GM12864 (cell line): ENCODE measurements around the gene TMEFF2.

ENCODE experiments used
- DNase-seq: peaks from one replicate; pipeline ENCODE4 v3.0.0-alpha.2; 2011; ENCODE audit warnings: low read depth
- H3K4me3 ChIP-seq: 2 replicates; pipeline ENCODE4 v1.5.1; 2011; ENCODE audit warnings: mild to moderate bottlenecking, low read depth, low read length, control low read depth
- TF ChIP-seq, protein P1 (sequence below): IDR thresholded peaks from 2 replicates; pipeline ENCODE4 v1.5.1; 2011; ENCODE audit warnings: low read depth, mild to moderate bottlenecking, moderate library complexity, low read length, control low read depth, inconsistent platforms; ENCODE audit errors: missing control alignments

Gene TMEFF2

DNA sequence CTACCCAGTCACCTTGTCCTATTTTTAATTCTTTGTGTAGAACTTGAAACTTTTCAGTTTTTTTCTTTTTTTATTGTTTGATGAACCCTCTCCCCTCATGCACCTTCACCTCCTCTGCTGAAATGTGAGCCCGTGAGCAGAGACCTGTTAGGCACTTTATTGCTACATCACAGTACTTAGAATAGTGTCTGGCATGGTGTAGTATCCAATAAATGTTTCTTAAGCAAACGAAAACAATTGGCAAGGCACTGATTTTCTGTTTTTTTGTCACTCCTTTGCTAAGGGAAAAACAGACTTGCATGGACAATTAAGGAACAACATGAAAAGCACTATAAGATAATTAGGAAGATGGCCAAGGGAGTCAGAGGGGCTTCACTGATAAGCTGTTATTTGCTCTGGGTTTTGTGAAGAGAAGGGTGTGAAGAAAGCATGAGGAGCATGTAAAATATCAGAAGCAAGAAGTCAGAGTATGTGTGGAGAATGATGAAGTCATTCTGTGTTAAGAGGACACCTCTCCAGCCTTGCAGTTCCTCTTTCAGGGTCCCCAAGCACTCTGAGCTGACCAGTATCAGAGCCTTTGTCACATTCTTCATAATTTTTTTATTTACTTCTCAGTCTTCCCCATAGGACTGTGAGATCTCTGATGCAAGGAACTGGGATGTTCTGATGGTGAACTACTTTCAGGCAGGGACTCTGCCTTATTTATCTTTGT, 248.1 kb downstream of the TMEFF2 start:
- no peak overlapping the region for H3K4me3 ChIP-seq
- TF ChIP-seq, protein P1, sequence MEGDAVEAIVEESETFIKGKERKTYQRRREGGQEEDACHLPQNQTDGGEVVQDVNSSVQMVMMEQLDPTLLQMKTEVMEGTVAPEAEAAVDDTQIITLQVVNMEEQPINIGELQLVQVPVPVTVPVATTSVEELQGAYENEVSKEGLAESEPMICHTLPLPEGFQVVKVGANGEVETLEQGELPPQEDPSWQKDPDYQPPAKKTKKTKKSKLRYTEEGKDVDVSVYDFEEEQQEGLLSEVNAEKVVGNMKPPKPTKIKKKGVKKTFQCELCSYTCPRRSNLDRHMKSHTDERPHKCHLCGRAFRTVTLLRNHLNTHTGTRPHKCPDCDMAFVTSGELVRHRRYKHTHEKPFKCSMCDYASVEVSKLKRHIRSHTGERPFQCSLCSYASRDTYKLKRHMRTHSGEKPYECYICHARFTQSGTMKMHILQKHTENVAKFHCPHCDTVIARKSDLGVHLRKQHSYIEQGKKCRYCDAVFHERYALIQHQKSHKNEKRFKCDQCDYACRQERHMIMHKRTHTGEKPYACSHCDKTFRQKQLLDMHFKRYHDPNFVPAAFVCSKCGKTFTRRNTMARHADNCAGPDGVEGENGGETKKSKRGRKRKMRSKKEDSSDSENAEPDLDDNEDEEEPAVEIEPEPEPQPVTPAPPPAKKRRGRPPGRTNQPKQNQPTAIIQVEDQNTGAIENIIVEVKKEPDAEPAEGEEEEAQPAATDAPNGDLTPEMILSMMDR = no peak
- DNase-seq = no peak

DNA sequence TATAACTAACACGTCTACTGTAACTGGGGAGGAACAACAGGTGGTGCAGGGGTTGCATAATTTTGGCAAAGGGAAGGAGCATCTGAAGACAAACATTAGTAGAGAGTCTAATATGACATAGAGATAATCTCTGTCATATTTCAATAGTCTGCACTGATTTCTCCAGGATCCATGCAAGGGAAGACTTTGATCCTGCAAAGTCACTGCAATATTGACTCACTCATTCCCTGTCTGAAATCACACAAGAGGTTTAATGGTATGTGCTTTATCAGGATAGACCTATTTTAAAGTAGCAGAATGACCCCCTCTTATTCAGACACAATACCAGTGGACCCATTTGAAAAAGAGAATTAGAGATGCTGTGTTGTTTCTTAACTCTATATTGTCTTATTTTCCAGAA, 249.1 kb downstream of the TMEFF2 start:
- no peak overlapping the region for H3K4me3 ChIP-seq
- TF ChIP-seq, protein P1 = no peak
- DNase-seq = no peak

DNA sequence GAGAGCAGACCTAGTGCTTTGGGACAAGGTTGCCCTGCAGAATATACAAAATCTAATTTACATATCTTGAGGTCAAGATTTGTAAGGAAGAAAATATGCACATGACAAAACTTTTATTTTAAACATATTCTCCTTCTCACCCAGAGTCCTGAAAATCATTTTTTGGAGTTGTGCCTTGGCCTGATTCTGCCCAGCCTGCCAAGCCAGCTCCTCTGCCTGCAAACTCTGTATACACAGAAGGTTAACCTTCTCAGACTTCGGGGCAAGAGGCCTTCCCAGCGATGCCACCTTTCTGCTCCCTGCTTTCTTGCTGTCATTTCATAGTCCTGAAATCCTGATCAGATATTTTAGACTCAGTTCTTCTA, 252.0 kb downstream of the TMEFF2 start:
- H3K4me3 ChIP-seq = no peak overlapping the region
- DNase-seq = no peak
- TF ChIP-seq, protein P1 = no peak

DNA sequence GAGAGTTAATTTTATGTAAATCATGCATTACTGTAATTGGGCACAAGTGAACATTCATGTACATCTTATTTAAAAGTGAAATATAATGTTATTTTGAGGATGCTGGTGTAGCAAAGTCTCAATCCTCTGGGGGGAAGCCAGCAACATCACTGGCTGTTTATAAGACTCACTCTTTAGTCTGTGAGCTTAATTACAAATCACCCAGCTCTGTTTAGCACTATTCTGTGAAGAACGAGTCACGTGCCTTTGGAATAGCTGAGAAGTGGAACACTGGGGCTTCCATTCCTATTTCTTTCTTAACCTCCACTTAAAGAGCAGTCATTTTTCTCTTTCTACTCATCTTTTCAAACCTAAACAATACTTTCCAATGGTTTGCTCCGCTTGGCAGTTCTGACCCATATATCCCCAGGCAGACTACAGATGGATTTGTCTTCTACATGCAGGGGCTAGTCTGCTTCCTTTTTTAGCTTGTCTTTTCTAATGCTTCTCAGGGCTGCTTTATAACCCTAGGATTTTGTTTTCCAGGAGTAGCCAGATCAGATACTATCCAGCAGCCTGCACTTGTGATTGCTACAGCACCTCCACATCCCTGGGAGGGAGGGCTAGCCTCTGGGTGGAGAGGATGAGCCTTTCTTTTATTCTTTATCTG, 252.5 kb downstream of the TMEFF2 start:
- no peak for DNase-seq
- H3K4me3 ChIP-seq = no peak overlapping the region
- TF ChIP-seq, protein P1 = no peak

DNA sequence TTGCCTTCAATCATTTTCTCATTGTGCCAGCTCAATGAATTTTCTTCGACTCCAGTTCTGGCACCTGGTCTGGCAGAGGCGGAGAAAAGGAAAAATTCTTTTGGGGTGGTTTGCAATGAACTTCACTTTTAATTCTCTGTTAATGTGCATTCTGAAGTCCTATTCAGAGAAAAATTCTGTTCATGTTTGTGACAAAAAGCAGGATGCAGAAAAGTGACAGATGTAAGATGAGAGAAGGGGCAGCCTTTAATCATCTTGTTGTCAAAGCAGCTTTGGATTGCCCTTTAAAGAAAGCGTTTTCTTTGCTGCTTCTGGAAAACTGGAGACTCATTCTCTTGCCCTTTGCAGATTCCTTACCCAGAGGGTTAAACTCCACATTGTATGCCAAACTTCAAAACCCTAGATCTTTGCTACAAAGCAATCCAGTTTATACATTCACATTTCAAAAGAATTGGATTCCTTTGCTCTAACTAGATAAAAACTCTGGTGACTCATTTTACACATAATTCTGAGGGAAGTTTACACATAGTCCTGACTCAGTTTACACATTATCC, 253.3 kb downstream of the TMEFF2 start:
- H3K4me3 ChIP-seq = no peak overlapping the region
- TF ChIP-seq, protein P1 = no peak
- no peak for DNase-seq

DNA sequence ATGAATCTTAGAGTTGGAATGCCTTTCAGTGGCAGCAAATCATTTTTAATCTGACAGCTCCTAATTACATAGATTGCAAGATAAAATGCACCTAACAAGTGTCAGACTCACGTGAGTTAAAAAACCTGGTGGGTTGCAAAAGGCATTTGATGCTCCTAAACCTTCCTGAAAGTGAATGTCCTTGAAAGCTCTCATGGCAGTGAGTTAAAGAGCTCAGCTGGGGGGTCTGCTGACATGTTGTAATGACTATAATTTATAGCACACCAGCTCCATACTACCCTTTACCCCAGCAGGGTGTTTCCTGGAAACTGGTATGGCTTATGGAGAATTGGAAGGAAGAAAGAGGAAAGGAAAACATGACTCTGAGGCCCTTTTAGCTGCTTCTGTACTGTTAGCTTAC, 256.0 kb downstream of the TMEFF2 start:
- TF ChIP-seq, protein P1 = no peak
- no peak overlapping the region for H3K4me3 ChIP-seq
- no peak for DNase-seq
